Measurements from ENCODE around the gene PUS1.

- no peak for TF ChIP-seq EZH2 (IDR thresholded peaks at IDR 0.05)
- TF ChIP-seq POLR2AphosphoS5 (IDR thresholded peaks at IDR 0.05; ENCODE audit: borderline replicate concordance, low read depth, low read length), result no peak
These were observed 35.3 kb upstream of the PUS1 start for GRCh38 chr12:131893605-131894312.

Measured in SK-N-MC (cell line).